Activated CD4-positive, alpha-beta memory T cell treated with anti-CD3 and anti-CD28 coated beads for 36 hours (primary cell): ENCODE results near the gene PIGB. TPM values are rescaled to one million over a fixed set of nuclear protein-coding genes. Genes with fewer than 3 reads are reported as not detected.
"Not testable (repeated sequence)": the region's sequence is repeated elsewhere in the genome, so short reads cannot be mapped to it uniquely, and the experiment has no call there.

Experiments
- CTCF ChIA-PET: fragments of 350-600 bp; sonication (Branson Sonifier 250); formaldehyde crosslinking; loops from one replicate; lab custom pipeline; 2021; ENCODE audit warnings: antibody characterized with exemption, inconsistent platforms; lab: Charles Lee
- POLR2A ChIA-PET: fragments of 350-600 bp; sonication (Branson Sonifier 250); formaldehyde crosslinking; loops from one replicate; lab custom pipeline; 2021; ENCODE audit warnings: antibody characterized with exemption; lab: Charles Lee
- DNase-seq: peaks from one replicate; pipeline ENCODE4 v3.0.0-alpha.2; 2020
- H3K27ac Mint-ChIP-seq: one replicate; pipeline ENCODE4 v1.8.0; 2021; ENCODE audit warnings: mixed read lengths
- H3K27me3 Mint-ChIP-seq: one replicate; pipeline ENCODE4 v1.8.0; 2021; ENCODE audit warnings: mixed read lengths
- H3K36me3 Mint-ChIP-seq: one replicate; pipeline ENCODE4 v1.8.0; 2021; ENCODE audit warnings: mixed read lengths
- H3K4me1 Mint-ChIP-seq: one replicate; pipeline ENCODE4 v1.8.0; 2021; ENCODE audit warnings: low read depth, mixed read lengths
- H3K4me3 Mint-ChIP-seq: one replicate; pipeline ENCODE4 v1.8.0; 2021; ENCODE audit warnings: mild to moderate bottlenecking, mixed read lengths
- H3K9me3 Mint-ChIP-seq: one replicate; pipeline ENCODE4 v1.8.0; 2021; ENCODE audit warnings: mixed read lengths
- intact Hi-C: fragments of 100-400 bp; cut with micrococcal nuclease; formaldehyde crosslinking; loops from one replicate; pipeline ENCODE4 v1.15.1; 2023
- total RNA-seq, 2 experiments: library from RNA; stranded (reverse); gene quantifications; one replicate each; pipeline ENCODE4 v1.2.3, GENCODE V29; 2021

PIGB gene
- total RNA-seq, result 10 to 100 TPM; 18.0 to 18.9 TPM

DNA sequence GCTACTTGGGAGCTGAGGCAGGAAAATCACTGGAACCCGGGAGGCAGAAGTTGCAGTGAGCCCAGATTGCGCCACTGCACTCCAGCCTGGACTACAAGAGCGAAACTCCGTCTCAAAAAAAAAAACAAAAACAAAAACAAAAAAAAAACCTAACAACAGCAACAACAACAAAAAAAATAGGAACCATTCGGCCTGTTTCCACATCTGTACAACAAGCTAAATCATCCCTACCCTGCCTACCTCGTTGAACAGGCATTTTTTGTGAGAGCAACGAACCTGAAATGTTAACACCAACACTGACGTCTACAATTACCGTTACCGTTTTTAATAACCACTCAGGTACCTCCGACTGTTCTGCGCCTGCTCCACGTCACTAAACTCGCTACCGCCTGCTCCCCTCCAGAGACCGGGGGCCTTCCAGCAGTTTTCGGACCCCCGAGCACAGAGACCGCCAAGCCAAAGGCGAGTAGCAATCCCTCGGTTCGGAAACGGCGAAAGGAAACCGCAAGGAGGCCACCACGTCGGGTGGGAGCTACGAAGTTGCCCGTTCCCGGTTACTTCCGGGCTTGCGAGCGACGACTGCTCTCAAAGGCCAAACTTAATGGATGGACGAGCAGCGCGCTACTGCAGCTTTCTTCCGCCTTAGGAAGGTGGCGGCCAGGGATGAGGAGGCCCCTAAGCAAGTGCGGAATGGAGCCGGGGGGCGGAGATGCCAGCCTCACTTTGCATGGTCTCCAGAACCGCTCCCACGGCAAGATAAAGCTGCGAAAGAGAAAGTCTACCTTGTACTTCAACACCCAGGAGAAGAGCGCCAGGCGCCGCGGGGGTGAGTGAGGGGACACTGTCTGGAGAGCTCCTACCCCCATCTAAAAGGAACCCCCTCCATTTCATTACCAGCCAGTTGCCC lies at the start of gene PIGB, which contains the start of gene PIGBOS1:
Gene PIGB, plus strand, starts transcription at position 635 of the 907 bp plus-strand sequence. Its CDS starts 29 bp downstream, at position 664.
Gene PIGBOS1, minus strand, starts transcription at position 536 of the 907 bp plus-strand sequence. CDS start 1,331 bp downstream, outside the sequence.
- peaks cover 19% of the 10 kb centered on the region for H3K36me3 Mint-ChIP-seq
- peak within 1 kb of the TSS; percentile 97 for H3K4me3 Mint-ChIP-seq
- intact Hi-C loops, result loop anchor here (1.0 to 5.0 kb wide), 3 partner anchors 28 to 122 kb away; no protein-coding TSS in a partner anchor
- no peaks in the 10 kb centered on the region for H3K9me3 Mint-ChIP-seq
- peak within 1 kb of the TSS; percentile 98 for H3K27ac Mint-ChIP-seq
- POLR2A ChIA-PET, result interaction anchor here (0.7 to 2.1 kb wide), 8 partner anchors 10 to 122 kb away, joined by 3 to 11 read pairs (median 4); partner anchors contain the start of genes CCPG1, PIERCE2 and RSL24D1
- CTCF ChIA-PET, result interaction anchor here (0.6 to 2.7 kb wide), 8 partner anchors 28 to 1146 kb away, joined by 3 to 13 read pairs (median 4); partner anchors contain the start of genes CCPG1, MNS1, PIERCE2 and RSL24D1
- H3K4me1 Mint-ChIP-seq, result peaks cover 48% of the 10 kb centered on the region
- peak; percentile 87 for DNase-seq
- no peaks in the 10 kb centered on the region for H3K27me3 Mint-ChIP-seq

DNA sequence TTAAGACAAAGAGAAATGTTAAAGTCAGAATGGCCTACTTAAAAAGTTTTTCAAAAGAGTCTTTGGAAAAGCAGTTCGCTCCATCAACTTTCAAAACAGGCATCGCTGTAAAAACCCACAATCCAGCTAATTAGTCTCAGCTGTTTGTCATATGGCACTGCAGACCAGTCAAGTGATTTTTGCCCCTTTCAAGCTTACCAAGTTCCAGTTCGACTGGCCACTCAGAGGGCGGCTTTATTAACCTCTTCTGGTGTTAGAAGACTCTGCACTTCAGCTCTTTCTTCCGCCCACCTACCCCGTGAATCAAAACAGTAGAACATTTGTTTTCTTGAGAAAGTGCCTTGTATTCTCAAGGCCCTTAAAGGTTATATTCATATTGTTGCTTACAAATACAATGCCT lies 48.7 kb upstream of the PIGB start:
- POLR2A ChIA-PET, result interaction anchor here (0.8 to 1.2 kb wide), 5 partner anchors 9 to 76 kb away, joined by 3 to 5 read pairs (median 3); no protein-coding TSS in a partner anchor
- Mint-ChIP-seq H3K9me3 (no peaks in the 10 kb centered on the region), H3K4me3 (peak overlapping the region; percentile 7), H3K27me3 (no peaks in the 10 kb centered on the region), H3K27ac (peak overlapping the region; percentile 67), H3K4me1 (peaks cover 87% of the 10 kb centered on the region), H3K36me3 (peaks cover 63% of the 10 kb centered on the region)
- intact Hi-C loops, result no loop called here
- peak; percentile 40 for DNase-seq
- CTCF ChIA-PET, result interaction anchor here (1.2 to 2.0 kb wide), 2 partner anchors 12 to 13 kb away, joined by 3 to 5 read pairs; no protein-coding TSS in a partner anchor

DNA sequence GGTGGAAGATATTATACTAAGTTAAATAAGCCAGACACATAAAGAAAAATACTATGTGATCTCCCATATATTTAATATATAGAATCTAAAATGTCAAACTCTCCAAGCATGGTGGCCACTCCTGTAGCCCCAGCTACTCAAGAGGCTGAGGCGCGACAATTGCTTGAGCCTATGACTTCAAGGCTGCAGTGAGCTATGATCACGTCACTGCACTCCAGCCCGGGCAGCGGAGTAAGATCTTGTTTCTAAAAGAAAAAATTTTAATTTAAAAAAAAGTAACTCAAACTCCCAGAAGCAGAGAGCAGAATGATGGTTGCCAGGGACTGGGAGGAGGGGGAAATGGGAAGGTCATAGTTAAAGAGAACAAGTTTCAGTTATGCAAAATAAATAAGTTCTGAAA lies 42.7 kb upstream of the PIGB start:
- no peaks in the 10 kb centered on the region for H3K27me3 Mint-ChIP-seq
- intact Hi-C loops, result loop anchor here (2.0 kb wide), 1 partner anchor 126 kb away; no protein-coding TSS in a partner anchor
- POLR2A ChIA-PET, result interaction anchor here (1.2 to 2.8 kb wide), 5 partner anchors 9 to 56 kb away, joined by 4 to 20 read pairs (median 11); no protein-coding TSS in a partner anchor
- peaks cover 39% of the 10 kb centered on the region for H3K36me3 Mint-ChIP-seq
- CTCF ChIA-PET, result interaction anchor here (0.6 to 1.7 kb wide), 7 partner anchors 8 to 60 kb away, joined by 3 to 6 read pairs (median 3); no protein-coding TSS in a partner anchor
- no peak overlapping the region for H3K4me3 Mint-ChIP-seq
- H3K9me3 Mint-ChIP-seq, result no peaks in the 10 kb centered on the region
- DNase-seq, result no peak
- peak overlapping the region; percentile 98 for H3K27ac Mint-ChIP-seq
- H3K4me1 Mint-ChIP-seq, result peaks cover 84% of the 10 kb centered on the region

DNA sequence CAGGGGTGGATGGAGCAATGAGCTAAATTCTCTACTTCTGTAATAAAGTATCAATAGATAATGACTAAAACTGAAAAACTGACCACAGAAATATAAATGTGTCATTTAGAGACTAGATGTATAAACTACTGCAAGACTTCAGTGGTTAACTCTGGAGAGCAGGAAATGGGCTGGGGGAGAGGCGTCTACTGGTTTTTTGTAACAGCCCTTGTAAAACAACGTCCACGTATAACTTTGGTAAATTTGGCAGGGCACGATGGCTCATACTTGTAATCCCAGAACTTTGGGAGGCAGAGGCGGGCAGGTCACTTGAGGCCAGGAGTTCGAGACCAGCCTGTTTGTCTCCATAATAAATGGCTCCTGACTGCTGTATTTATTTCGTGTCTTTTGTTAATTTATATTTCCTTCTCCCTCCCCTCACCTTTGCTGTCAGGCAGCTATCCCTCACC lies 41.9 kb upstream of the PIGB start:
- peaks cover 41% of the 10 kb centered on the region for H3K36me3 Mint-ChIP-seq
- peaks cover 86% of the 10 kb centered on the region for H3K4me1 Mint-ChIP-seq
- peak; percentile 81 for DNase-seq
- H3K27ac Mint-ChIP-seq, result peak overlapping the region; percentile 98
- ChIA-PET CTCF (interaction anchor here (0.6 to 1.7 kb wide), 5 partner anchors 9 to 61 kb away, joined by 3 to 6 read pairs (median 4); no protein-coding TSS in a partner anchor), POLR2A (interaction anchor here (0.6 to 2.8 kb wide), 6 partner anchors 10 to 57 kb away, joined by 3 to 20 read pairs (median 10); no protein-coding TSS in a partner anchor)
- H3K9me3 Mint-ChIP-seq, result no peaks in the 10 kb centered on the region
- peak overlapping the region; percentile 45 for H3K4me3 Mint-ChIP-seq
- intact Hi-C loops, result loop anchor here (2.0 kb wide), 1 partner anchor 126 kb away; no protein-coding TSS in a partner anchor
- no peaks in the 10 kb centered on the region for H3K27me3 Mint-ChIP-seq

DNA sequence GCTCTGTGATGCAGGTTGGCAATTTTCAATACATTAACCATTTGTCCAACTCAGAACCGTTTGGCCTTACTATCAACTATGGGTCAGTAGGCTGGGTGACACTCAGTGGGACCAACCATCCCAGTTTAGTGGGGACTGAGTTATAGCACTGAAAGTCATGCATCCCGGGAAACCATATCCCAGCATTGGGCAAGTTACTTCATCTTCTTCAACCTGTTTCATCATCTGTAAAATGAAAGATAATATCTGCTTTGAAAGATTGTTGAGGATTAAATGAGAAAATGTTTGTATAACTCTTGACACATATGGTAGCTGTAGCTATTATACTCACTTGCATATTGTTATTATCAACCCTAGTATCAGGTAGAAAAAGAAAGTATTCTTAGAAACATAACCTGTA lies 41.3 kb upstream of the PIGB start:
- intact Hi-C loops, result loop anchor here (2.0 kb wide), 1 partner anchor 125 kb away; no protein-coding TSS in a partner anchor
- ChIA-PET CTCF (interaction anchor here (1.0 to 1.5 kb wide), 2 partner anchors 10 to 59 kb away, joined by 3 to 6 read pairs; no protein-coding TSS in a partner anchor), POLR2A (interaction anchor here (0.6 to 2.8 kb wide), 4 partner anchors 10 to 40 kb away, joined by 3 to 20 read pairs (median 12); no protein-coding TSS in a partner anchor)
- peaks cover 40% of the 10 kb centered on the region for H3K36me3 Mint-ChIP-seq
- DNase-seq, result no peak
- no peaks in the 10 kb centered on the region for H3K27me3 Mint-ChIP-seq
- peak overlapping the region; percentile 45 for H3K4me3 Mint-ChIP-seq
- H3K27ac Mint-ChIP-seq, result peak overlapping the region; percentile 98
- no peaks in the 10 kb centered on the region for H3K9me3 Mint-ChIP-seq
- peaks cover 86% of the 10 kb centered on the region for H3K4me1 Mint-ChIP-seq

DNA sequence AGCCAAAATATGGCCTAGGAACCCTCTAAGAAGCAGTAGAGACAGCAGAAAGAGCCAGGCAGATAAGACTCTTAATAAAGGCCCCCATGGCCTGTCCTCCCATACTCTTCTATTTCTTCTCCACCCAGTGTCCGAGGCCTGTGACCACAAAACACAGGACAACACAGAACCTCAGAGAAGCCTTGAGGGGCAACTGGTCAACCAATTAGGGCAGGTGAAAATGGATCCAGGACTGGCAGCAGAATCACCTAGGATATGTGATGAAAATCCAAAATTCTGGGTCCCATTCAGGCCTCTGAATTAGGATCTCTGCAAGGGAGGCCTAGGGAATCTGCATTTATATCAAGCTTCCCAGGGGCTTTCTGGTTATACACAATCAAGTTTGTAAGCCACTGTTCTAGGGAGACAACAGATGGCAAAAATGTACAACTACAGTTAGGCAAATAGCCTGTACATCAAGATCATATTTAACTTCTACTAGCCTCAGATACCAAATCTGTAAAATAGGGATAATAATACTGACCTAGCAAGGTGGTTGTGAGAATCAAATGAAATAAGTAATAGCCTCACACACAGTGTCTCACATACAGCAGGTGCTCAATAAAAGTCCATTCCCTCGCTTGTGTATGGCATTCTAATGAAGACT lies 39.8 kb upstream of the PIGB start:
- POLR2A ChIA-PET, result interaction anchor here (0.6 to 2.8 kb wide), 8 partner anchors 9 to 58 kb away, joined by 3 to 21 read pairs (median 4); partner anchors contain the start of genes PIGB and PIGBOS1
- peaks cover 88% of the 10 kb centered on the region for H3K4me1 Mint-ChIP-seq
- no peak for DNase-seq
- CTCF ChIA-PET, result no interaction called here
- peak overlapping the region; percentile 30 for H3K4me3 Mint-ChIP-seq
- H3K9me3 Mint-ChIP-seq, result no peaks in the 10 kb centered on the region
- H3K27ac Mint-ChIP-seq, result peak overlapping the region; percentile 98
- H3K36me3 Mint-ChIP-seq, result peaks cover 36% of the 10 kb centered on the region
- no peaks in the 10 kb centered on the region for H3K27me3 Mint-ChIP-seq
- intact Hi-C loops, result loop anchor here (1.0 kb wide), 1 partner anchor 12 kb away; no protein-coding TSS in a partner anchor

DNA sequence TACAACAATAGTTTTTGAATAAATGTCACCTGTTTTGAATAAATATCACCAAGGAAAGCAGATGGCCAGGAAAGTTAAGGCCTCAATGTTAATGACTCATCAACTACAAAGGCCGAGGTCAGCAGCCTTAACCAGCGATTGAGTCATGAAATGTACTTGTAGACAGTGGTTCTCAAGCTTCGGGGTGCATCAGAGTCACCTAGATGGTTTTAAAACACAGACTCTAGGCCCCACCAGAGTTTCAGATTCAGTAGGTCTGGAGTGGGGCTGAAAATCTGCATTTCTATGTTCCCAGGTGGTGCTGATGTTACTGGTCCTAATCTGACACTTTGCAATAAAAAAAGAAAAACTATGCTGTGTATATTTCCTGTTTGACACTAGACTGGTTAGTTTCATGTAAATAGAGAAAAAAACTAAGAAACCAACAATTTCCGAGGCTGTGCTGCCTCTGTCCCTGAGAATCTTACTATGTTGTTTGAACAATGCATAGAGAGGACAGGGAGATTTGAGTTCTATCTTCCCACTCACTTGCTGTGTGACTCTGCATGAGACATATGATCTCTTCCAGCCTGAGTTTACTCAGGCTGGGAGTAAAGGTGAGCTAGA lies 39.2 kb upstream of the PIGB start:
- H3K27ac Mint-ChIP-seq, result peak overlapping the region; percentile 98
- no peaks in the 10 kb centered on the region for H3K27me3 Mint-ChIP-seq
- intact Hi-C loops, result loop anchor here (1.0 kb wide), 4 partner anchors 9 to 59 kb away; partner anchors contain the start of gene RAB27A
- ChIA-PET CTCF (interaction anchor here (1.0 kb wide), 1 partner anchor 11 kb away, joined by 4 read pairs; no protein-coding TSS in a partner anchor), POLR2A (interaction anchor here (0.6 to 2.8 kb wide), 8 partner anchors 9 to 59 kb away, joined by 3 to 21 read pairs (median 4); partner anchors contain the start of genes PIGB and PIGBOS1)
- H3K4me1 Mint-ChIP-seq, result peaks cover 93% of the 10 kb centered on the region
- peak overlapping the region; percentile 34 for H3K4me3 Mint-ChIP-seq
- peaks cover 41% of the 10 kb centered on the region for H3K36me3 Mint-ChIP-seq
- no peaks in the 10 kb centered on the region for H3K9me3 Mint-ChIP-seq
- peak; percentile 78 for DNase-seq

DNA sequence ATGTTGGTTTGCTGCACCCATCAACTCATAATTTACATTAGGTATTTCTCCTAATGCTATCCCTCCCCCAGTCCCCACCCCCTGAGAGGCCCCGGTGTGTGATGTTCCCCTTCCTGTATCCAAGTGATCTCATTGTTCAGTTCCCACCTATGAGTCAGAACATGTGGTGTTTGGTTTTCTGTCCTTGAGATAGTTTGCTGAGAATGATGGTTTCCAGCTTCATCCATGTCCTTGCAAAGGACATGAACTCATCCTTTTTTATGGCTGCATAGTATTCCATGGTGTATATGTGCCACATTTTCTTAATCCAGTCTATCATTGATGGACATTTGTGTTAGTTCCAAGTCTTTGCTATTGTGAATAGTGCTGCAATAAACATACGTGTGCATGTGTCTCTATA lies 38.4 kb upstream of the PIGB start:
- peak overlapping the region; percentile 98 for H3K27ac Mint-ChIP-seq
- not testable (repeated sequence) for H3K9me3 Mint-ChIP-seq, H3K4me3 Mint-ChIP-seq, H3K27me3 Mint-ChIP-seq
- peaks cover 40% of the 10 kb centered on the region for H3K36me3 Mint-ChIP-seq
- intact Hi-C loops, result loop anchor here (1.0 kb wide), 3 partner anchors 9 to 59 kb away; partner anchors contain the start of gene RAB27A
- CTCF ChIA-PET, result interaction anchor here (1.0 kb wide), 1 partner anchor 10 kb away, joined by 4 read pairs; no protein-coding TSS in a partner anchor
- H3K4me1 Mint-ChIP-seq, result peaks cover 92% of the 10 kb centered on the region
- peak; percentile 69 for DNase-seq
- POLR2A ChIA-PET, result interaction anchor here (1.4 to 2.8 kb wide), 4 partner anchors 38 to 59 kb away, joined by 4 to 21 read pairs (median 6); partner anchors contain the start of genes PIGB and PIGBOS1

DNA sequence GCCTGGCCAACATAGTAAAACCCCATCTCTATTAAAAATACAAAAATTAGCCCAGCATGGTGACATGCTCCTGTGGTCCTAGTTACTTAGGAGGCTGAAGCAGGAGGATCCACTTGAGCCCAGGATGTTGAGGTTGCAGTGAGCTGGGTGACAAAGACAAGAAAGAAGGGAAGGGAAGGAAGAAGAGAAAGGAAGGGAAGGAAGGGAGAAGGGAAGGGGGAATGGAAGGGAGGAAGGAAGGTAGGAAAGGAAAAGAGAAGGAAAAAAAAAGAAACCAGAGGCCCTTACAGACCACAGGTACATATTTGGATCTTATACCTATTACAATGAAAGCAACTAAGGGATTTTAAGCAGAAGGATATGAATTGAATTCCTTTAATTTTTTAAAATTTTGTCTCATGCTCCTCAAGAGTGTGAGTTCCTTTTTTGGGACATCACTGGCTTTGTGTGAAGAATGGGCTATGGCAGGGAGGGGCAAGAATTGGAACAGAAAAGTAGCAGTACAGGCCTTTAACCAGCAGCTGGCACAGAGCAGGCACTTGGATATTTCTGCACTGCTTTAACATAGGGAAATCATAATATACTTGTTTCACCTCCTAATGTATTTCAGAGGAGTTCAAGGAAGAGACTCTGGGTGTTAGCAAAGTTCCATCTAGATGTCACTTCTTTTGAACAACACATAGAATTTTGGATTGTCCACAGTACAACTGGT lies 37.3 kb upstream of the PIGB start:
- ChIA-PET CTCF (interaction anchor here (0.6 to 2.0 kb wide), 8 partner anchors 9 to 89 kb away, joined by 3 to 17 read pairs (median 4); no protein-coding TSS in a partner anchor), POLR2A (interaction anchor here (0.8 to 4.1 kb wide), 11 partner anchors 14 to 127 kb away, joined by 3 to 33 read pairs (median 5); partner anchors contain the start of genes CCPG1, PIERCE2 and RSL24D1)
- no peak for DNase-seq
- no peak overlapping the region for H3K4me3 Mint-ChIP-seq
- peak overlapping the region; percentile 98 for H3K27ac Mint-ChIP-seq
- H3K36me3 Mint-ChIP-seq, result peaks cover 48% of the 10 kb centered on the region
- intact Hi-C loops, result no loop called here
- no peaks in the 10 kb centered on the region for H3K9me3 Mint-ChIP-seq
- H3K4me1 Mint-ChIP-seq, result peaks cover 96% of the 10 kb centered on the region
- no peaks in the 10 kb centered on the region for H3K27me3 Mint-ChIP-seq
